Calu3 (cell line): ENCODE measurements around the gene KMO. TPM values are rescaled to one million over a fixed set of nuclear protein-coding genes. Genes with fewer than 3 reads are reported as not detected.
A peak's percentile ranks its signal among the peaks of the same experiment; 100 is the strongest.

Experiments used
- BruUV-seq: library from RNA; stranded (reverse); fragments of 400-500 nt; replicated peaks from 2 replicates; lab custom pipeline; 2021; lab: Mats Ljungman, UMichigan
- CTCF ChIA-PET: fragments of 300-600 bp; sonication (Branson Sonifier 250); formaldehyde crosslinking; loops from one replicate; lab custom pipeline; 2022; ENCODE audit warnings: antibody characterized with exemption; lab: Charles Lee
- DNase-seq: peaks from one replicate; pipeline ENCODE4 v3.0.0; 2022
- H3K27ac Mint-ChIP-seq: one replicate; pipeline ENCODE4 v1.8.0; 2022; ENCODE audit warnings: mixed read lengths; ENCODE audit not compliant: unreplicated experiment
- H3K27me3 Mint-ChIP-seq: one replicate; pipeline ENCODE4 v1.8.0; 2022; ENCODE audit warnings: mixed read lengths; ENCODE audit not compliant: unreplicated experiment
- H3K36me3 Mint-ChIP-seq: one replicate; pipeline ENCODE4 v1.8.0; 2022; ENCODE audit warnings: mild to moderate bottlenecking, moderate library complexity, mixed read lengths; ENCODE audit not compliant: insufficient read depth, unreplicated experiment
- H3K4me1 Mint-ChIP-seq: one replicate; pipeline ENCODE4 v1.8.0; 2022; ENCODE audit warnings: mild to moderate bottlenecking, low read depth, mixed read lengths; ENCODE audit not compliant: unreplicated experiment
- H3K4me3 Mint-ChIP-seq: one replicate; pipeline ENCODE4 v1.8.0; 2022; ENCODE audit warnings: mild to moderate bottlenecking, low read depth, moderate library complexity, mixed read lengths; ENCODE audit not compliant: unreplicated experiment
- H3K9me3 Mint-ChIP-seq: one replicate; pipeline ENCODE4 v1.8.0; 2022; ENCODE audit warnings: low read depth, mixed read lengths; ENCODE audit not compliant: unreplicated experiment
- intact Hi-C: fragments of 100-400 bp; cut with micrococcal nuclease; formaldehyde crosslinking; loops from one replicate; pipeline ENCODE4 v1.10.0; 2022; ENCODE audit not compliant: unreplicated experiment
- total RNA-seq: library from RNA; stranded (reverse); gene quantifications from 2 replicates; pipeline ENCODE4 v1.2.3, GENCODE V29; 2022
- TF ChIP-seq, protein P1 (sequence below): fragments of 200-600 bp; IDR thresholded peaks from one replicate; pipeline ENCODE4 v1.8.0; 2022; ENCODE audit warnings: antibody characterized with exemption; ENCODE audit not compliant: unreplicated experiment

The KMO gene
- total RNA-seq, 1 experiment from 2014 or later, result 0.85 TPM

DNA sequence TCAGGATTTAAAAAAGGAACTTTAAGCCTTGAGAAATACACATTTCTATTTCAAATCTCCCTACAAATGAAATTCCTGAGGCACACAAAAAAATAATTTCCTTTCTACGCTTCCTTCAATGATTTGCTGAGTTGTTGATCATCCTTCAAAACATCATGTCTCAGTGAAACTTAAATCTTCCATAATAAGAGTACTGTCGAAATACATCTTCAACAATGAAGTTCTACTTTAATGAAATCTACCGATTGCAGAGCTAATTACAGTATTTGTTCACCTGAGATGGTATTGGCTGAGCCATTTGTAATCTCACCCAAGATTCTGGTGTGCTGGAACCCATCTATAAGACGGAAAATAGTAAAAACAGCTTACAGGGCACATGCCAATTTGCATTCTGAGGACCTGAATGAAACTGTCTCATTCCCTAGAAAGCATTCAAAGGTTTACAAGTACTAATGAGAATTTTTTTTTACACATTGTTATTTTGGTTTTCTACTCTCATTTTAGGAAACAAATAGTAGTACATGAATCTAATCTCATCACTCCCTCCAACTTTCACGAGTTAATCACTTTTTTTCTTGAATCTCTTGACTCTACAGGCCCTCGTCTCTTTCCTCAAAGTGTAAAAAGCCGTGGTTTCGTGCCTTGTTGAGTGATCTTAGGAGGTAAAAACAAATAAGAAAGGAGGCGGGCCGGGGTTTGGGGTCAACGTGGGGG, 106.9 kb downstream of the KMO start:
- no peak for DNase-seq
- CTCF ChIA-PET, result no interaction called here
- Mint-ChIP-seq H3K9me3 (peaks cover 5% of the 10 kb centered on the region), H3K4me3 (peak overlapping the region; percentile 85), H3K27me3 (no peaks in the 10 kb centered on the region), H3K27ac (peak overlapping the region; percentile 83), H3K4me1 (peaks cover 48% of the 10 kb centered on the region), H3K36me3 (peaks cover 34% of the 10 kb centered on the region)
- BruUV-seq, result TSS peak; percentile 60
- TF ChIP-seq, protein P1, sequence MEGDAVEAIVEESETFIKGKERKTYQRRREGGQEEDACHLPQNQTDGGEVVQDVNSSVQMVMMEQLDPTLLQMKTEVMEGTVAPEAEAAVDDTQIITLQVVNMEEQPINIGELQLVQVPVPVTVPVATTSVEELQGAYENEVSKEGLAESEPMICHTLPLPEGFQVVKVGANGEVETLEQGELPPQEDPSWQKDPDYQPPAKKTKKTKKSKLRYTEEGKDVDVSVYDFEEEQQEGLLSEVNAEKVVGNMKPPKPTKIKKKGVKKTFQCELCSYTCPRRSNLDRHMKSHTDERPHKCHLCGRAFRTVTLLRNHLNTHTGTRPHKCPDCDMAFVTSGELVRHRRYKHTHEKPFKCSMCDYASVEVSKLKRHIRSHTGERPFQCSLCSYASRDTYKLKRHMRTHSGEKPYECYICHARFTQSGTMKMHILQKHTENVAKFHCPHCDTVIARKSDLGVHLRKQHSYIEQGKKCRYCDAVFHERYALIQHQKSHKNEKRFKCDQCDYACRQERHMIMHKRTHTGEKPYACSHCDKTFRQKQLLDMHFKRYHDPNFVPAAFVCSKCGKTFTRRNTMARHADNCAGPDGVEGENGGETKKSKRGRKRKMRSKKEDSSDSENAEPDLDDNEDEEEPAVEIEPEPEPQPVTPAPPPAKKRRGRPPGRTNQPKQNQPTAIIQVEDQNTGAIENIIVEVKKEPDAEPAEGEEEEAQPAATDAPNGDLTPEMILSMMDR, result no peak
- intact Hi-C loops, result no loop called here

DNA sequence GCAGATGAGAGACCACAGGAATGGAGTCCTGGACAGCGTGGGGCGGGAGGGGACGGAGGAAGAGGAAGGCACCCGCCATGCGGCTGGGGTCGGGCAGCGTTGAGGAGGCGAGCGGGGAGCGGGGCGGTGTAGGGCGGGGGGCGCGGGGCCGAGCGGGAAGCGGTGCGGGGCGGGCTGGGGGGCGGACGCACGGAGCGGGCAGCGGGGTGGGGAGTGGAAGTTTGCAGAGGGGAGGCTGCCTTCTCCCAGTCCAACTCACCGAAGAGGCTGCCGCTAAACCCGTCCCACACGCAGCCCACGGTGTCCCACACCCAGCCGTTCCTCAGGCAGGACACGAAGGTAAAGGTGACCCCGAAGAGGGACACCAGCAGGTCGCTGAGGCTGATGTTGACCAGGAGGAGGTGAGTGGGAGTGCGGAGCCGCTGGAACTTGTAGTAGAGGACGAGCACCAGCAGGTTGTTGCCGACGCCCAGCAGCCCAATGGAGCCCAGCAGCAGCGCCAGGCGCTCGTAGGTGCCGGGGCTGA, 107.5 kb downstream of the KMO start:
- BruUV-seq, result no TSS peak

DNA sequence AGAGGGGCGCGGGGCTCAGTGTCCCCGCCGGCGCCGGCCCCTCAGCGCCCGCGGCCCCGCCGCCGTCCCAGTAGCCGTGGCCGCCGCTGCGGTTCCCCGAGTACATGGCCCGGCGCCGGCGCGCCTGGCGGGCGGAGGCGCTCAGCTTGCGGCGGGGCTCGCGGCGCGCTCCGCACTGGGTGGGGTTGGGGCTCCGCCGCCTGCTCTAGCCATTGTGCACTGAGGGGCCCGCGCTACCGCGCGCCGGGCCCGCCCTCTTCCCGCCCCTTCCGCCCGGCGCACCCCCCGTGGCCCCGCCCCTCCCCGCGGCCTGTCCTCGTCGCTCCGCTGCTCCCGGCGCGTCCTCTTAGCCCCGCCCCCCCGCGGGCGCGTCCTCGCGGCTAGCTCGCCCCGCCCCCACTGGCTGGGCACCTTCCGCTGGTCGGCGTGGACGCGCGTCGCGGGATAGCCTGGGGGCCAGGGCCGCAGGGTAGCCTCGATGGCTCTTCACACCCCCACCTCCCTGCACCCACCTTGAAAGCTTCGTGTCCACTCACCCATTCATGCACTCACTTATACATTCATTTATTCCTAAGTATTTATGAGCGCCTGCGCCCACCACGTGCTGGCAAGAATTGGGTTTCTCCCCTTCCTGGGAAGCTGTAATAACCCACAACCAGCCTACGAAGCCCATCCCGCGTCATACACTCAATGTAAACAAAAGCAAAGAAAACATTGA, 108.1 kb downstream of the KMO start, which contains the start of the genes CHML and OPN3:
Gene CHML (minus strand): TSS at position 221 of the 718 bp plus-strand sequence. CDS start 4,603 bp downstream, outside the sequence.
Gene OPN3 (minus strand): TSS at position 221 of the 718 bp plus-strand sequence. CDS start 115 bp downstream, at position 106.
- no peaks in the 10 kb centered on the region for H3K27me3 Mint-ChIP-seq
- no TSS peak for BruUV-seq
- H3K4me1 Mint-ChIP-seq, result peaks cover 48% of the 10 kb centered on the region
- peak within 1 kb of the TSS; percentile 85 for H3K4me3 Mint-ChIP-seq
- DNase-seq, result peak; percentile 99
- H3K9me3 Mint-ChIP-seq, result peaks cover 5% of the 10 kb centered on the region
- TF ChIP-seq, protein P1, result no peak
- CTCF ChIA-PET, result interaction anchor here (0.5 to 1.3 kb wide), 4 partner anchors 21 to 364 kb away, joined by 3 to 5 read pairs (median 4); no protein-coding TSS in a partner anchor
- peak within 1 kb of the TSS; percentile 83 for H3K27ac Mint-ChIP-seq
- intact Hi-C loops, result no loop called here
- peaks cover 28% of the 10 kb centered on the region for H3K36me3 Mint-ChIP-seq

More for the DNA sequence above, 107.5 kb downstream of the KMO start:
- peak overlapping the region; percentile 83 for H3K27ac Mint-ChIP-seq
- peaks cover 34% of the 10 kb centered on the region for H3K36me3 Mint-ChIP-seq
- intact Hi-C loops, result no loop called here
- DNase-seq, result peak; percentile 49
- peak overlapping the region; percentile 85 for H3K4me3 Mint-ChIP-seq
- H3K4me1 Mint-ChIP-seq, result peaks cover 48% of the 10 kb centered on the region
- no peaks in the 10 kb centered on the region for H3K27me3 Mint-ChIP-seq
- TF ChIP-seq, protein P1, result no peak
- H3K9me3 Mint-ChIP-seq, result peaks cover 5% of the 10 kb centered on the region
- CTCF ChIA-PET, result interaction anchor here (0.5 to 1.3 kb wide), 2 partner anchors 22 to 211 kb away, joined by 3 to 5 read pairs; no protein-coding TSS in a partner anchor
